Hepatic stellate cell (primary cell): ENCODE measurements around the gene C16orf89.
"Not testable (repeated sequence)": the region's sequence is repeated elsewhere in the genome, so short reads cannot be mapped to it uniquely, and the experiment has no call there.

Experiments
- DNase-seq: peaks from one replicate; pipeline ENCODE4 v3.0.0; 2011; ENCODE audit warnings: low spot score

Gene C16orf89

DNA sequence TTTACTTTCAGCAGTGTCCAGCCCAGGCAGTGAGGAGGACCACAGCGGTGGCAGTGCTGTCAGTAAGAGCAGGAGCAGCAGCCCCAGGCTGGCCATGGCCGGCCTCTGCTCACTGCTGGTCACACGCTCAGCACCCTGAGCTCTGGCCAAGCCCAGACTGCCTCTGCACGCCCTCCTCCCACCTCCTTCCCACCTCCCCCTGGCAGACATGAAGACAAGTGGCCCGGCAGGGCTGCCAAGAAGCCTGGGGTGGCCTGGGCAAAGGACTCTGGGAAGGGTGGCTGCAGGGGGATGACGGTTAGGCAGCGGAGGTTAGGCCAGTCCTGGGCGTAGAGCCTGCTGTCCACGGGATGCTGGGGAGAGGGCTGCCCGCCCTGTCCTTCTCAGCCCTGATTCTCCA, at the start of gene C16orf89:
TSS of gene C16orf89 (minus strand) at position 144 of the 400 bp plus-strand sequence. CDS start at position 96, 48 bp downstream.
- no peak for DNase-seq

- DNase-seq = not testable (repeated sequence)
Measured at GRCh38 chr16:5110933-5111332, 45.2 kb upstream of the C16orf89 start.

GRCh38 chr16:5108505-5109158, 42.9 kb upstream of the C16orf89 start:
- no peak for DNase-seq

- DNase-seq = not testable (repeated sequence)
Measured at GRCh38 chr16:5105039-5105438, 39.3 kb upstream of the C16orf89 start.

GRCh38 chr16:5103296-5104032, 37.7 kb upstream of the C16orf89 start:
- DNase-seq = not testable (repeated sequence)

- not testable (repeated sequence) for DNase-seq
Measured at GRCh38 chr16:5099174-5099573, 33.4 kb upstream of the C16orf89 start.

DNA sequence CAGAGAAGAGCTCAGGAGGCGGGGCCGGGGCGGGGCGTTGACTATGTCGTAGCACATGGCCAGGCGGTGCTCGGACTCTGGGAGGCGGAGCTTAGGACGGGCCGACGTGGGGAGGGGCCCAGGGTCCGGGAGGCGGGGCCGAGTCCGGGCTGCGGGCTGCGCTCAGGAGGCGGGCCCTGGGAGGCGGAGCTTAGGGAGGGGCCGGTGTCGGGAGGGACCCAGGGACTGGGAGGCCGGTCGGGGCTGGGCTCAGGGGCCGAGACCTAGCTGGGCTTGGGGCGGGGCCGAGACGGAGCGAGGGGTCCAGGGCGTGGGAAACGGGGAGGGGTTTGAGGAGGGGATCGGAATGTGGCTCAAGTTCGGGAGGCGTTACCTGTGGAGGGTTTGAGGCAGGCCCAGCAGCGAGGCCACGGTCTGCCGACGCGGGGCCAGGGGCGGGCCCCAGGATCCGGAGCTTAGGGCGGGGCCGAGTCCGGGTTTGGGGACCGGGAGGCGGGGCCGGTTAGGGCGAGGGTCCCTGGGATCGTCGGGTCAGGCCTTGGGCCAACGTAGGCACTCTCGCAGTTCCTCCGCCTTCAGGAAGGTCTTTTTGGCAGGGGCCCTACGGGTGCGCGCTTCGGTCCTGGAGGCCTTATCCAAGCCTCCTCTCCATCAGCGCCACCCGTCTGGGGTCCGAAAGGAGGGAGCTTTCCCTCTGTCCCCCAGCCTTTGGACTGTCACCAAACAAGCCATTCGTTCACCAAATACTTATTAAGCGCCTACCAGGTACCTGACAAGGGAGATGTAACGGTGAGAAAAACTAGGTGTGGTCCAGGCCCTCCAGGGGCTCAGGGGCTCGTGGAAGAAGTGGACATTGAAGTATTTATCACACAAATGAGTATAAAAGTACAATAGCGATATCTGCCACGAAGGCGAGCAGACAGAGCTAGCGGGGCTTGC, 32.7 kb upstream of the C16orf89 start:
- peak; percentile 44 for DNase-seq

DNA sequence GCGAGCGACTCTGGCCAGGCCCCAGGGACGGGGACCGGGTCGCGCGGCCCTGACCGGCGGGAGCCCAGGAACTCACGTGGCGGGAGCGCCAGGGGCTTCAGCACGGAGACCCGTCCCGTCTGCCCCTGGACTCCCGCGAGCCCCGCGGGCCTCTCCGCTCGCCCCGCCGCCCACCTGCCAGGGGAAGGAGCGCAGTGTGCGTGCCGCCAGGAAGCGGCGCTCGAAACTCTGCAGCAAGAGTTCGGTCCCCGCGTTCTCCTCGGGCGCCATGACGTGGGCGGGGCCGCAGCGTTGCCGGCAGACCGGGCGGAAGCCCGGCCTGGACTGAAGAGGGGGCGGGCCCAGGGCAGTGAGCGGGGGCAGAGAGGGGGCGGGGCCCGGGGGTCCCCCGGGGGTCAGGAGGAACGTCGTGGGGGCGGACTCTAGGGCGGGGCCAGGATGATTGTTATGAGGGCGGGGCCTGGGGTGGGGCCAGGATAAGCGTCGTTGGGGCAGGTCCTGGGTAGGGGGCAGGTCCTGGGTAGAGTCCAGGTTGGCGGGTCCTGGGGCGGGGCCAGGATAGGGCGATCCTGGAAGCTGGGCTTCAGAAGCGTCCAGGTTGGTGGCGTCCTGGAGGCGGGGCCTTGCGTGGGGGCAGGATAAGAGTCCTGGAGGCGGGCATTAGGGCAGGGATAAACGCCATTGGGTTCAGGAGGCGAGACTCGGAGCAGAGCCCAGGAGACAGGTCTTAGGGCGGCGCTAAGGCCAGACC, 31.9 kb upstream of the C16orf89 start, which contains the start of gene EEF2KMT:
TSS of gene EEF2KMT (minus strand) at position 326 of the 751 bp plus-strand sequence. CDS start at position 270, 56 bp downstream.
- peak; percentile 82 for DNase-seq

- not testable (repeated sequence) for DNase-seq
Measured at GRCh38 chr16:5097061-5097469, 31.3 kb upstream of the C16orf89 start.

DNA sequence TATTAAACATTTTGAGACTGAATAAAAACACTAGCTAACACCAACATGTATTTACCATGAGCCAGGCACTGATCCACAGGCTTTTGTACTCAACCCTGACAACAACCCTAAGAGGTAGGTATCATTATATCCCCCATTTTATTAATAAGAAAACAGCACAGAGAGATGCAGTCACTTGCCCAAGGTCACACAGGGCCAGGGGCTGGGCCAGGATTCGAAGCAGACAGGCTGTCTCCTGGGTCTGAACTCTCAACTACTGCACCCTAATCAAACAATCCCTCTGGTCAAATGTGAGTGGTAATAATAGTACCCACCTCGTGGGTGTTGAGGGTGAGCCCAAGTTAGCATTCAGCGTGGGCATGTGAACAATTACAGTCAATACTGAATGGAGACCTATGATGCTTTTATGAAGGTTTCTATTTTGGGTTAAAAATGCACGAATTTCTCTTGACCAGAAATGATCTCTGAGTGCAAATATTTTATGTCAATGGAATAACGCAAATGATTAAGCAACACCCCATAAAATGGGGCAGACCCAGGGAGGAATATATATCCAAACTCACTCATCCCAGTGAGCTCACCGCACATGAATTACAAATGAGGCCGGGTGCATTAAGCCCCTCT, 30.8 kb upstream of the C16orf89 start:
- not testable (repeated sequence) for DNase-seq

- DNase-seq = not testable (repeated sequence)
Measured at GRCh38 chr16:5095145-5095830, 29.5 kb upstream of the C16orf89 start.

GRCh38 chr16:5093746-5094145, 28.0 kb upstream of the C16orf89 start:
- not testable (repeated sequence) for DNase-seq

GRCh38 chr16:5093081-5093480, 27.3 kb upstream of the C16orf89 start:
- DNase-seq = not testable (repeated sequence)

DNA sequence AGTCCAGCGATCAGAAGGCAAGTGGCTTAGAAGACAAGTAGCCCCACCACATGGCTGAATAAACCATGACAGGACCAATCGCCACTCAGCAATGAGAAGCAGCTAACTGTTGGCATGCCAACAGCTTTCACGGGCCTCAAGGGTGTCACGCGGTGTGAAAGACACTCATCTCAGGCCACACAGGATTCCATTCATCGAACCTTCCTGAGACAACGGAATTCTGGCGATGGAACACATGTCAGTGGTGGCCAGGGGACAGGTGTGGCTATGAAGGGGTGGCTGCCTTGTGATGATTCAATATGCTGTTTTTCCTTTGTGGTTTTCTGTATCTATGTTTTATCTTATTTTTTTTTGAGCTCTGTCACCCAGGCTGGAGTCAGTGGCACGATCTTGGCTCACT, 24.8 kb upstream of the C16orf89 start:
- not testable (repeated sequence) for DNase-seq

DNA sequence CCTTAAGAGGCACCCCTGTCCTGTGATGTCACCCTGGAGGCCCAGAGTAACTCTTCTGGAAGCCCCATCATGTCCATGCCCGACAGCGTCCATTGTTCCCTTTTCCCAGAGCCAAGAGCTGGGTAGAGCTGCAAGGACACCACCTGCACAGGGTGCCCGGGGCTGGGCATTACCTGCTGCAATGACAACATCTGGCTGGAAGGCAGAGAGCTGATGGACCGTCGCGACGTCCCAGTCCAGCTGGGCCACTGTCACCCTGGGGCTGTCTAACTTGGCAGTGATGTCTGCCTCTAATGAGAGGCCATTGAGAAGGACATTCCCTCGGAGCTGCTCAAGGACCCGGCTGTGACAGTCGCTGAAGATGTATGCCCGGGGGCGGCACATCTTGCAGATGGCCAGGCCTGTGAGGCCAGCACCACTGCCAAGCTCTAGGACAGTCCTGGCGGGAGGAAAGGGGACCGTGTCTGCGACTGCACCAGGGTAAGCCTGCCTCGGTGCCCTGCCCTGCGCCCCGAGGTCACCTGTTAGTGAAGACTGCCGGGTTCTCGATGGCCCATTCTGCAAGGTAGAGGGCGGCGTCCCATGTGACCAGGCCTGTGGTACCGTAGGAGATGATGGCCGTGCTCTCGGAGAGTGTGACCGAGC, 24.3 kb upstream of the C16orf89 start:
- DNase-seq = not testable (repeated sequence)

DNA sequence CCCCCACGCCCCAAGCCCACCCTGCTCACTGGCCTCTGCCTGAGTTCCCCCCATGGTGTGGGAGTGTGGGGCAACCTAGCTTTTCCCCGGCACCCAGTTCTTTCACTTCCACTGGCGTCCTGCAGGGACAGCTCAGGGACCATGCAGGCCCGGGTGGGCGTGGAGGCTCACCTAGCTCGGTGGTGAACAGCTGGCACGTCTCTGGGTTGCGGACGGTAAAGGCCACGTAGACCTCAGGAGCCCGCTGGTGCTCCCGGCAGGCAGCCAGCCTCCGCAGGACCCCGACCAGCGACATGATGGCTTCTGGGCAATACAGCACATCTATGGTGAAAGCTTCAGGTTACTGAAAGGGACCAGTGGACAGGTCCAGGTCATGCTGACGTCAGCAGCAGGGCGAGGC, 23.2 kb upstream of the C16orf89 start:
- DNase-seq = not testable (repeated sequence)

DNA sequence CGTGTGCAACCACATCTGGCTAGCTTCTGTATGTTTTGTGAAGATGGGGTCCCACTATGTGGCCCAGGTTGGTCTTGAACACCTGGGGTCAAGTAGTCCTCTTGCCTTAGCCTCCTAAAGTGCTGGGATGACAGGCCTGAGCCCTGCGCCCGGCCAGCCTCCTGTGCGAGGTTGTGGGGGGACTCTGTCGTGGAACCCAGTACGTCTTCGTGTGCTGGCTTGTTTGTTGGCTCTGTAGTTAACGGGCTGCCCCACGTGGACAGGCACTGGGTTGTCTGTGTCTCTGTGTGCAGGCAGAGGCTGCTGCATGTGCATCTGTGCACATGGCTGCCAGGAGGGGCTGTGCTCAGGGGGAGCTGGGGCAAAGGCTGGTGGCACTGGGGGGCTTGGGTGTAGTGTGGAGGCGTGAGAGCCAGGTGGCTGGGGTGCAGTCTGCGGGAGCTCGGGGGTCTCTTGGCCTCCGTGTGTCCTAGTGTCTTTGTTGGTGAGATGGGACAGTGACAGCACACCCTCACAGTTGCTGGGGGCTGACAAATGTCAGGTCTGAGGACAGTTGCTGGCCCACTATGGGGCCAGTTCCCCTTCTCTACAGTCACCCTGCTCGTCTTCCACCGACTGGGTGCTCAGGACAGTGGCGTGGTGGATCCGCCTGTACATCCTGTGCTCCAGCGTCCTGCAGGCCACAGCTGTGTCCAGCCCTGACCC, 22.5 kb upstream of the C16orf89 start:
- not testable (repeated sequence) for DNase-seq

DNA sequence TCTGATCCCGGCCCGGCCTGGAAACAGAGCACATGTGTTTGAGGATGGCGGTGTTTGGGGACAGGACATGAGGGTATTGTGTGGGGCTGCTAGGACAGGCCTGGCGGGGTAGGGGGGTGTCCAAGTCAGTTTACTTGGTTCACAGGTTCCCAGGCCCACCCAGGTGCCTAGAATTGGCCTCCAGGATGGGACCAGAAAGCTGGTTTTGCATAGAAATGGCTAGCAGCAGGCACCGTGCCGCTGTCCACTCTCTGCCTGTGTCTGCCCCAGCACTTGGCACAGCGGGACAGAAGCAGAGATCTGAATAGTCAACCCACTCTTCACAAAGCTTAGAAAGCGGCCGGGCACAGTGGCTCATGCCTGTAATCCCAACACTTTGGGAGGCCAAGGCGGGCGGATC, 20.0 kb upstream of the C16orf89 start:
- DNase-seq = not testable (repeated sequence)

DNA sequence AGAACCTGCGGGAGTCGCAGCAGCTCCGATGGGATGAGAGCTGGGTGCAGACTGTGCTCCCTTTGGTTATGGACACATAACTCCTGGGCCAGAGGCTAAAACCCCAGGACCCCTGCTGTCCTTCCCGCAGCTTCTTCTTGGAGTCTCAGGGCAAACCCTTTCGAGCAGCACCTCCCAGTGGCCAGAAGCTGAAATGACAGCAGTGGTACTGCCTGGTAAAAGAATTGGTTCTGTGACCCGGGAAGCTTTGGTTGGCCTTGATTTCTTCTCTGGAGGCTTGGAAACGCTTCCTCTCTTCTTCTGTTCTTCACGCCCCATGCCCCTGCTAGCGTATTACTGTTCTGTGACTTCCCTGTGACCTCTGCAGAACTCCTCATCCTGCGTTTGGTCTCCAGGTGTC, 19.0 kb upstream of the C16orf89 start:
- DNase-seq = not testable (repeated sequence)
